Thoracic aorta (tissue), 2 donors: ENCODE results near the gene CAT. TPM values are rescaled to one million over a fixed set of nuclear protein-coding genes. Genes with fewer than 3 reads are reported as not detected.

ENCODE experiments used
- ATAC-seq: fragments of 150-250 bp; one replicate; pipeline ENCODE4 v1.8.0; 2017; ENCODE audit warnings: low read depth; ENCODE audit not compliant: insufficient number of reproducible peaks, low FRiP score
- DNase-seq: peaks from one replicate; pipeline ENCODE4 v3.0.0-alpha.2; 2020; ENCODE audit warnings: low spot score
- H3K27ac ChIP-seq, 2 donors: fragments of 200-600 bp; sonication (generic); 1 replicate in 1 of 2; 2 replicates in 1 of 2; pipeline ENCODE4 v1.5.1; 2016; ENCODE audit warnings: mild to moderate bottlenecking in 2 of 2, moderate library complexity in 2 of 2
- H3K27me3 ChIP-seq: fragments of 200-600 bp; sonication (generic); replicated peaks from 2 replicates; pipeline ENCODE4 v1.6.0; 2016; ENCODE audit warnings: mild to moderate bottlenecking; ENCODE audit not compliant: insufficient read depth
- H3K36me3 ChIP-seq: fragments of 200-600 bp; sonication (generic); one replicate; pipeline ENCODE4 v1.5.1; 2016
- H3K4me1 ChIP-seq, 2 donors: fragments of 200-600 bp; sonication (generic); 1 replicate in 1 of 2; 2 replicates in 1 of 2; pipeline versions ENCODE4 v1.5.1 to v1.6.0; 2016; ENCODE audit warnings: low read depth in 2 of 2, mild to moderate bottlenecking in 1 of 2; ENCODE audit not compliant: control insufficient read depth in 1 of 2
- H3K4me3 ChIP-seq: fragments of 200-600 bp; sonication (generic); 2 replicates; pipeline ENCODE4 v1.5.1; 2016; ENCODE audit warnings: mild to moderate bottlenecking
- H3K9me3 ChIP-seq: fragments of 200-600 bp; sonication (generic); 2 replicates; pipeline ENCODE4 v1.5.1; 2016
- CTCF ChIP-seq: fragments of 200-600 bp; sonication (generic); IDR thresholded peaks from one replicate; pipeline ENCODE4 v1.5.1; 2019; ENCODE audit warnings: antibody characterized with exemption
- total RNA-seq, 2 donors: library from RNA; depleted of rRNA; stranded (reverse); fragments of >200 nt; gene quantifications; one replicate each; pipeline versions ENCODE4 v1.1.0 to v1.2.3, GENCODE V29; 2016

CAT gene
- total RNA-seq, result 10 to 100 TPM; 54.7 to 65.3 TPM

- peaks cover 13 to 16% of the 10 kb centered on the region in 2 donors for H3K4me1 ChIP-seq
- H3K4me3 ChIP-seq, result peak within 1 kb of the TSS; percentile 96
- no peaks in the 10 kb centered on the region for H3K9me3 ChIP-seq
- peak; percentile 99 for ATAC-seq
- no peak for TF ChIP-seq CTCF
- peak; percentile 95 for DNase-seq
- H3K27me3 ChIP-seq, result no peaks in the 10 kb centered on the region
- peak within 1 kb of the TSS; percentile 80 to 82 for H3K27ac ChIP-seq
- no peaks in the 10 kb centered on the region for H3K36me3 ChIP-seq
Observed at GRCh38 chr11:34438529-34439507, at the start of gene CAT. Gene CAT, plus strand, starts transcription at chr11:34438934. Its CDS starts 80 bp downstream, at chr11:34439014.

DNA sequence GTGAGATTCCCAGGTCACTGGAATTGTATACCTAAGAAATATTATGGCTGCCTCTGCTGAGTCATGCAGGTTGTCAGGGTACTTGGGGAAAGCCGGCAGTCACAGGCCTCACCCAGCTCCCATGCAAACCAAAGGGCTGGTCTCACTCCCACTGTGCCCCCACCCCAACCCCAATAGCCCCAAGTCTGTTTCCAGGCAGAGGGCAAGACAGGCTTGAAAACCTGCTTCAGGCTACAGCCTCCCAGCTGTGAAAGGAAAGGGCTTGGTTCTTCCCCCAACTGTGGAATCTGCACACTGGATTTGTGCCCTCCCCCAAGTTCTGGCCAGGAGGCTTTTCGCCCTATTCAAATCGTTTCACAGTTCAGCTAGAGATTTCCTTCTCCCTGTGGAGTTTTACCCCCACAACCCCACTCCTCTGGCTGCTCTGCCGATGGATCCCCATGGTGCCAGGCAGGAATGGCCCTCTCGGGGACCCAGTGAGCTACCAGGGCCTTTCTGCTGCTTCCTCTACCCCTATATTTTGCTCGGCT is 43.9 kb upstream of the CAT start:
- H3K4me1 ChIP-seq, result peaks cover 0 to 6% of the 10 kb centered on the region in 2 donors
- DNase-seq, result no peak
- H3K4me3 ChIP-seq, result no peak overlapping the region
- H3K27ac ChIP-seq, result no peak overlapping the region
- H3K27me3 ChIP-seq, result no peaks in the 10 kb centered on the region
- TF ChIP-seq CTCF, result no peak
- H3K36me3 ChIP-seq, result no peaks in the 10 kb centered on the region
- no peak for ATAC-seq
- peaks cover 5% of the 10 kb centered on the region for H3K9me3 ChIP-seq

- ATAC-seq (no peak), DNase-seq (no peak)
- TF ChIP-seq CTCF, result no peak
- peaks cover 0 to 6% of the 10 kb centered on the region in 2 donors for H3K4me1 ChIP-seq
- no peaks in the 10 kb centered on the region for H3K36me3 ChIP-seq
- no peak overlapping the region for H3K27ac ChIP-seq
- no peaks in the 10 kb centered on the region for H3K27me3 ChIP-seq
- H3K4me3 ChIP-seq, result no peak overlapping the region
- peaks cover 5% of the 10 kb centered on the region for H3K9me3 ChIP-seq
Observed at GRCh38 chr11:34395916-34396550, 42.7 kb upstream of the CAT start.

DNA sequence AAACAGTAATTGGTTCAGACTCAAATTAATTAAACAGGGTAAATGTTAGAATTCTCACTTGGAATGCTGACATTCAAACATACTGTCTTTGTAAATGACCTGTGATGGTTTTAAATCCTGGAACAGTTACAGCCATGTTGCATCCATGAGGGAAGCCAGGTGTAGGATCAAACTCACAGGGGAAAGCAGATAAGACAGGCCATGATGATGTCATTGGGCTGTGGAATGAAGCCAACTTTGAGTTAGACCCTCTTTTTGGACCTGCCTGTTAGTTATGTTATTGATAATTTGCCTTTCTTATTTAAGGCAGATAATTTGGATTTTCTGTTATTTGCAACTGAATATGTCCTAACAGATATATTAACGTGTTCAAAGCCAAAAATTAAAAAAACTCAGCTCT is 41.6 kb upstream of the CAT start:
- Histone ChIP-seq H3K27me3 (no peaks in the 10 kb centered on the region), H3K36me3 (no peaks in the 10 kb centered on the region), H3K4me3 (no peak overlapping the region), H3K27ac (no peak overlapping the region), H3K4me1 (peaks cover 0 to 6% of the 10 kb centered on the region in 2 donors), H3K9me3 (peaks cover 5% of the 10 kb centered on the region)
- no peak for ATAC-seq
- no peak for DNase-seq
- TF ChIP-seq CTCF, result no peak

DNA sequence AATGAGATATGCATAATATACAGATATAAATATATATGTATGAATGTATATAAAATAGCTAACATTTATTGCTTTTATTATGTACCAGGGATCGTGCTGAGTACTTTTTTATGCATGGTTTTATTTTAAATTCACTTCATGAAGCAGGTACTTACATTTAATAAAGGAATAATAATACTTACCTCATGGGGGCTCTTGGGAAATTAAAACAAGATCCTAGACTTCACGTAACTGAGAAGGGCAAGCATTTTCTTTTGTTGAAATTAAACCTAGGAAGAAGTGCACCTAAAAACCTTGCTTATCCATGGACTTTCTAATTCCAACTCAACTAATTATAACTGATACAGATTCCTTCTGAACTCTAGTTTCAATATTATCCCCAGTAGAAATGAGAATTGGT is 40.9 kb upstream of the CAT start:
- ATAC-seq, result no peak
- TF ChIP-seq CTCF, result no peak
- DNase-seq, result no peak

More for the DNA sequence above, 40.9 kb upstream of the CAT start:
- H3K36me3 ChIP-seq, result no peaks in the 10 kb centered on the region
- H3K4me3 ChIP-seq, result no peak overlapping the region
- no peak overlapping the region for H3K27ac ChIP-seq
- peaks cover 0 to 6% of the 10 kb centered on the region in 2 donors for H3K4me1 ChIP-seq
- H3K9me3 ChIP-seq, result peaks cover 5% of the 10 kb centered on the region
- H3K27me3 ChIP-seq, result no peaks in the 10 kb centered on the region
